ENCODE results near the gene CTTNBP2NL. TPM values are rescaled to one million over a fixed set of nuclear protein-coding genes. Genes with fewer than 3 reads are reported as not detected.

Gene CTTNBP2NL
- total and polyA plus RNA-seq, 4 donors = 1.7 to 4.4 (median 3.0) TPM

DNA sequence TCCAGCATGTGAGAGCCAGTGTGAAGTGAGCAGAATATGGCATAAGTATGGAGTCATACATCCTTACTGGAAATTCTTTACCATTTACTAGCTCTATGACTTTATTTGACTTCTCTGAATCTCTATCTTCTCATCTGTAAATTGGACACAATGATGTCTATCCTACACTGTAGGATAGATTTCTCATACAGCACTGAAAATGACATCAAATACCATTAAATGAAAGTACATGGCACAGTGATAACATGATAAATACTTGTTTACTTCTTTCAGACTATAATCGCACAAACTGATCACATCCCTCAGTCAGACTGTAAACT lies 1.3 kb upstream of the CTTNBP2NL start:
- Histone ChIP-seq H3K27ac (ENCODE audit: low read depth in 1 of 2, low read length in 2 of 2) (peak overlapping the region; percentile 47 to 70), H3K4me3 (ENCODE audit: low read depth in 1 of 3, low read length in 3 of 3) (no peak overlapping the region), H3K9ac (ENCODE audit: low read depth in 1 of 2, low read length in 2 of 2) (peak overlapping the region in 1 of 2 donors; percentile 31), H3K27me3 (ENCODE audit: control insufficient read depth in 4 of 4, insufficient read depth in 4 of 4, low read length in 3 of 4) (peaks cover 0 to 1% (median 0%) of the 10 kb centered on the region in 4 donors), H3K4me1 (ENCODE audit: control insufficient read depth in 4 of 4, insufficient read depth in 4 of 4, low read length in 3 of 4) (peaks cover 0 to 22% (median 13%) of the 10 kb centered on the region in 4 donors), H3K36me3 (ENCODE audit: control insufficient read depth in 4 of 4, insufficient read depth in 3 of 4, low read depth in 1 of 4, low read length in 3 of 4) (no peaks in the 10 kb centered on the region), H3K9me3 (ENCODE audit: control insufficient read depth in 4 of 4, low read length in 3 of 4) (no peaks in the 10 kb centered on the region)
- no peak for TF ChIP-seq SP1 (IDR thresholded peaks at IDR 0.05)
- TF ChIP-seq, protein P1, sequence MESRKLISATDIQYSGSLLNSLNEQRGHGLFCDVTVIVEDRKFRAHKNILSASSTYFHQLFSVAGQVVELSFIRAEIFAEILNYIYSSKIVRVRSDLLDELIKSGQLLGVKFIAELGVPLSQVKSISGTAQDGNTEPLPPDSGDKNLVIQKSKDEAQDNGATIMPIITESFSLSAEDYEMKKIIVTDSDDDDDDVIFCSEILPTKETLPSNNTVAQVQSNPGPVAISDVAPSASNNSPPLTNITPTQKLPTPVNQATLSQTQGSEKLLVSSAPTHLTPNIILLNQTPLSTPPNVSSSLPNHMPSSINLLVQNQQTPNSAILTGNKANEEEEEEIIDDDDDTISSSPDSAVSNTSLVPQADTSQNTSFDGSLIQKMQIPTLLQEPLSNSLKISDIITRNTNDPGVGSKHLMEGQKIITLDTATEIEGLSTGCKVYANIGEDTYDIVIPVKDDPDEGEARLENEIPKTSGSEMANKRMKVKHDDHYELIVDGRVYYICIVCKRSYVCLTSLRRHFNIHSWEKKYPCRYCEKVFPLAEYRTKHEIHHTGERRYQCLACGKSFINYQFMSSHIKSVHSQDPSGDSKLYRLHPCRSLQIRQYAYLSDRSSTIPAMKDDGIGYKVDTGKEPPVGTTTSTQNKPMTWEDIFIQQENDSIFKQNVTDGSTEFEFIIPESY (IDR thresholded peaks at IDR 0.05) = no peak
- TF ChIP-seq, protein P2, sequence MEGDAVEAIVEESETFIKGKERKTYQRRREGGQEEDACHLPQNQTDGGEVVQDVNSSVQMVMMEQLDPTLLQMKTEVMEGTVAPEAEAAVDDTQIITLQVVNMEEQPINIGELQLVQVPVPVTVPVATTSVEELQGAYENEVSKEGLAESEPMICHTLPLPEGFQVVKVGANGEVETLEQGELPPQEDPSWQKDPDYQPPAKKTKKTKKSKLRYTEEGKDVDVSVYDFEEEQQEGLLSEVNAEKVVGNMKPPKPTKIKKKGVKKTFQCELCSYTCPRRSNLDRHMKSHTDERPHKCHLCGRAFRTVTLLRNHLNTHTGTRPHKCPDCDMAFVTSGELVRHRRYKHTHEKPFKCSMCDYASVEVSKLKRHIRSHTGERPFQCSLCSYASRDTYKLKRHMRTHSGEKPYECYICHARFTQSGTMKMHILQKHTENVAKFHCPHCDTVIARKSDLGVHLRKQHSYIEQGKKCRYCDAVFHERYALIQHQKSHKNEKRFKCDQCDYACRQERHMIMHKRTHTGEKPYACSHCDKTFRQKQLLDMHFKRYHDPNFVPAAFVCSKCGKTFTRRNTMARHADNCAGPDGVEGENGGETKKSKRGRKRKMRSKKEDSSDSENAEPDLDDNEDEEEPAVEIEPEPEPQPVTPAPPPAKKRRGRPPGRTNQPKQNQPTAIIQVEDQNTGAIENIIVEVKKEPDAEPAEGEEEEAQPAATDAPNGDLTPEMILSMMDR (IDR thresholded peaks at IDR 0.05; ENCODE audit: low read depth, low read length, missing input control) = no peak
- WGBS = 72% methylated on average over 1 of the region's 1 CpG
- DNase-seq (ENCODE audit: low spot score) = no peak

DNA sequence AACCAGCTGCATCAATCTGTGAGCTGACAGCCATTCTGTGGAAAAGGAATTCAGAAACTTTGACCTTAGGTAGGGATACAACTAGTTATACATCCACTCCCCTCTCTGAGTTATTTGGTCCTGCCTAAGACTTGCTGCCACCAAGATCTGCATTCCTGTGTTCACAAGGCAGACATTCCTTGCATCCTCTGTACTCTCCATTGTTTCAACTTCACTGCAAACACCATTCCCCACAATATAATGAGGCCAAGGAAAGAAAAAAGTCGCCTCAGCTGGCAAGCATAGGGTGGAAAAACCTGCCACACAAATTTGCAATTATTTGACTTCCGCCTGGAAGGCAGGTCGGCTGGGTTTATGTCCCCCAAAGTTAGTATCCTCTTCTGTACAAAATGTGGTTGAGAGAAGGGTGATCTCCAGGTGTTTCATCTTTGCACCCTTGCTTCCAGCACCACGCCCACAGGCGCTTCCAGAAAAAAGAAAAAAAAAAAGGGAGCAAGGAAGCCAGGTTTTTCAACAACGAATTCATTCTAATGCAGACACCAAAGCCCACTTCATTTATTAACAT lies 676 bp upstream of the CTTNBP2NL start:
- Histone ChIP-seq H3K27me3 (ENCODE audit: control insufficient read depth in 4 of 4, insufficient read depth in 4 of 4, low read length in 3 of 4) (no peaks in the 10 kb centered on the region), H3K4me1 (ENCODE audit: control insufficient read depth in 4 of 4, insufficient read depth in 4 of 4, low read length in 3 of 4) (peaks cover 0 to 22% (median 13%) of the 10 kb centered on the region in 4 donors), H3K27ac (ENCODE audit: low read depth in 1 of 2, low read length in 2 of 2) (peak overlapping the region; percentile 72 to 83), H3K9ac (ENCODE audit: low read depth in 1 of 2, low read length in 2 of 2) (peak overlapping the region; percentile 28 to 79), H3K9me3 (ENCODE audit: control insufficient read depth in 4 of 4, low read length in 3 of 4) (no peaks in the 10 kb centered on the region), H3K4me3 (ENCODE audit: low read depth in 1 of 3, low read length in 3 of 3) (peak overlapping the region; percentile 83 to 99 (median 89)), H3K36me3 (ENCODE audit: control insufficient read depth in 4 of 4, insufficient read depth in 3 of 4, low read depth in 1 of 4, low read length in 3 of 4) (no peaks in the 10 kb centered on the region)
- TF ChIP-seq, protein P3, sequence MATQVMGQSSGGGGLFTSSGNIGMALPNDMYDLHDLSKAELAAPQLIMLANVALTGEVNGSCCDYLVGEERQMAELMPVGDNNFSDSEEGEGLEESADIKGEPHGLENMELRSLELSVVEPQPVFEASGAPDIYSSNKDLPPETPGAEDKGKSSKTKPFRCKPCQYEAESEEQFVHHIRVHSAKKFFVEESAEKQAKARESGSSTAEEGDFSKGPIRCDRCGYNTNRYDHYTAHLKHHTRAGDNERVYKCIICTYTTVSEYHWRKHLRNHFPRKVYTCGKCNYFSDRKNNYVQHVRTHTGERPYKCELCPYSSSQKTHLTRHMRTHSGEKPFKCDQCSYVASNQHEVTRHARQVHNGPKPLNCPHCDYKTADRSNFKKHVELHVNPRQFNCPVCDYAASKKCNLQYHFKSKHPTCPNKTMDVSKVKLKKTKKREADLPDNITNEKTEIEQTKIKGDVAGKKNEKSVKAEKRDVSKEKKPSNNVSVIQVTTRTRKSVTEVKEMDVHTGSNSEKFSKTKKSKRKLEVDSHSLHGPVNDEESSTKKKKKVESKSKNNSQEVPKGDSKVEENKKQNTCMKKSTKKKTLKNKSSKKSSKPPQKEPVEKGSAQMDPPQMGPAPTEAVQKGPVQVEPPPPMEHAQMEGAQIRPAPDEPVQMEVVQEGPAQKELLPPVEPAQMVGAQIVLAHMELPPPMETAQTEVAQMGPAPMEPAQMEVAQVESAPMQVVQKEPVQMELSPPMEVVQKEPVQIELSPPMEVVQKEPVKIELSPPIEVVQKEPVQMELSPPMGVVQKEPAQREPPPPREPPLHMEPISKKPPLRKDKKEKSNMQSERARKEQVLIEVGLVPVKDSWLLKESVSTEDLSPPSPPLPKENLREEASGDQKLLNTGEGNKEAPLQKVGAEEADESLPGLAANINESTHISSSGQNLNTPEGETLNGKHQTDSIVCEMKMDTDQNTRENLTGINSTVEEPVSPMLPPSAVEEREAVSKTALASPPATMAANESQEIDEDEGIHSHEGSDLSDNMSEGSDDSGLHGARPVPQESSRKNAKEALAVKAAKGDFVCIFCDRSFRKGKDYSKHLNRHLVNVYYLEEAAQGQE (IDR thresholded peaks at IDR 0.05) = no peak
- TF ChIP-seq HNF4A (conservative IDR thresholded peaks at IDR 0.05) = no peak
- TF ChIP-seq NR2F2 (IDR thresholded peaks at IDR 0.05) = no peak
- TF ChIP-seq, protein P1 (IDR thresholded peaks at IDR 0.05) = no peak
- TF ChIP-seq RAD21 (IDR thresholded peaks at IDR 0.05) = no peak
- TF ChIP-seq EGR1 (IDR thresholded peaks at IDR 0.05; ENCODE audit: low read depth in 2 of 2) = no peak
- TF ChIP-seq FOXA2 (IDR thresholded peaks at IDR 0.05) = no peak
- TF ChIP-seq TAF1 (conservative IDR thresholded peaks at IDR 0.05) = no peak
- TF ChIP-seq RXRA (IDR thresholded peaks at IDR 0.05) = no peak
- TF ChIP-seq, protein P4, sequence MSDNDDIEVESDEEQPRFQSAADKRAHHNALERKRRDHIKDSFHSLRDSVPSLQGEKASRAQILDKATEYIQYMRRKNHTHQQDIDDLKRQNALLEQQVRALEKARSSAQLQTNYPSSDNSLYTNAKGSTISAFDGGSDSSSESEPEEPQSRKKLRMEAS (IDR thresholded peaks at IDR 0.05) = no peak
- no peak for TF ChIP-seq FOXA1 (IDR thresholded peaks at IDR 0.05)
- TF ChIP-seq, protein P2 (IDR thresholded peaks at IDR 0.05; ENCODE audit: low read depth, low read length, missing input control) = no peak
- no peak for TF ChIP-seq GABPA (IDR thresholded peaks at IDR 0.05 in 1 of 2, conservative IDR thresholded peaks at IDR 0.05 in 1 of 2)
- WGBS = 21% methylated on average over 6 of the region's 6 CpGs
- DNase-seq (ENCODE audit: low spot score) = no peak
